ENCODE measurements around the gene MDFI. TPM values are rescaled to one million over a fixed set of nuclear protein-coding genes. Genes with fewer than 3 reads are reported as not detected.

Gene MDFI, protein sequence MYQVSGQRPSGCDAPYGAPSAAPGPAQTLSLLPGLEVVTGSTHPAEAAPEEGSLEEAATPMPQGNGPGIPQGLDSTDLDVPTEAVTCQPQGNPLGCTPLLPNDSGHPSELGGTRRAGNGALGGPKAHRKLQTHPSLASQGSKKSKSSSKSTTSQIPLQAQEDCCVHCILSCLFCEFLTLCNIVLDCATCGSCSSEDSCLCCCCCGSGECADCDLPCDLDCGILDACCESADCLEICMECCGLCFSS
- total RNA-seq = not detected
- not detected for polyA plus RNA-seq (2013, experiment 1 of 2)
- 1.6 TPM for polyA plus RNA-seq (2013, experiment 2 of 2)
- 0 to 0.24 (median 0) reads per million in 172 experiments for total RNA-seq

DNA sequence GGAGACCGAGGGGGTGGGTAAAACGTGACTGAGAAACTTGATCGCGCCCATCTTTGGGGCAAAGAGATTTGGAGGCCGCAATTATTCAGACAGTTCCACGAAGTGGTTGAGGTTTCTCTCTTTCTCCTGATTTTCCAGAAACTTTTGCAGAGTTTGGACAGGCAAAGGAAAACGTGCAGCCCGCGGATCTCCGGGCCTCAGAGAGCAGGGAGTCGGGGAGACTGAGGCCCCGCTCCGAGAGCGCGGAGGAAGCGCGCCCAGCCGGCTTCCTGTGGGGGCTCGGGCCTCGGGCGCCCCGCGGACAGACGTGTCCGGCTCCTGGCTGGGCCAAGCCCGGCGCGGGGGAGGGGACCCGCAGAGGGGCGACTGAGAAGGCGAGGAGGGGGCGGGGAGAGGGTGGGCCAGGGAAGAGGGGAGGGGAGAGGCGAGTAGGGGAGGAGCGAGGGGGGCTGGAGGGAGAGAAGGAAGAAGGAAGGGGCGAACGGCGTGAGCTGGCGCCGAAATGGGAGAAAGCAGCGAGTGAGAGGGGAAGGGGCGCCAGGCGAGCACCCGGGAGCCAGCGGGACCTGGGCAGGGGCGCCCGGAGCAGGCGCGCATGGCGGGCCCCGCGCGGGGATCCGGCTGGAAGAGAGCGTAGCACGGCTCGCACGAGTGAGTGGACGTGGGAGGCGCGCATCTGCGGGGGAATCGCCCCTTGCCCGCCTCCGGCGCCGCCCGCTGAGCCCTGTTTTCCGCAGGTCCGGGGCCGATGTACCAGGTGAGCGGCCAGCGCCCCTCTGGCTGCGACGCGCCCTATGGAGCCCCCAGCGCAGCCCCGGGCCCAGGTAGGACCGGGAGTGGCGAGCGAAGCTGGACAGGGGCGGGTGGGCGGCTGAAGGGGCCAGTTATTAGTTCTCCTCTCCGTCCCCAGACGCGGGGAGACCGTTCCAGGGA is at the start of gene MDFI:
MDFI (plus strand) TSS at position 467 of the 933 bp plus-strand sequence; CDS start at position 749, 282 bp downstream.
- TF ChIP-seq, protein P1, sequence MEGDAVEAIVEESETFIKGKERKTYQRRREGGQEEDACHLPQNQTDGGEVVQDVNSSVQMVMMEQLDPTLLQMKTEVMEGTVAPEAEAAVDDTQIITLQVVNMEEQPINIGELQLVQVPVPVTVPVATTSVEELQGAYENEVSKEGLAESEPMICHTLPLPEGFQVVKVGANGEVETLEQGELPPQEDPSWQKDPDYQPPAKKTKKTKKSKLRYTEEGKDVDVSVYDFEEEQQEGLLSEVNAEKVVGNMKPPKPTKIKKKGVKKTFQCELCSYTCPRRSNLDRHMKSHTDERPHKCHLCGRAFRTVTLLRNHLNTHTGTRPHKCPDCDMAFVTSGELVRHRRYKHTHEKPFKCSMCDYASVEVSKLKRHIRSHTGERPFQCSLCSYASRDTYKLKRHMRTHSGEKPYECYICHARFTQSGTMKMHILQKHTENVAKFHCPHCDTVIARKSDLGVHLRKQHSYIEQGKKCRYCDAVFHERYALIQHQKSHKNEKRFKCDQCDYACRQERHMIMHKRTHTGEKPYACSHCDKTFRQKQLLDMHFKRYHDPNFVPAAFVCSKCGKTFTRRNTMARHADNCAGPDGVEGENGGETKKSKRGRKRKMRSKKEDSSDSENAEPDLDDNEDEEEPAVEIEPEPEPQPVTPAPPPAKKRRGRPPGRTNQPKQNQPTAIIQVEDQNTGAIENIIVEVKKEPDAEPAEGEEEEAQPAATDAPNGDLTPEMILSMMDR (IDR thresholded peaks at IDR 0.05) = no peak
- no peak within 1 kb of the TSS for H3K27ac Mint-ChIP-seq
- peaks cover 67% of the 10 kb centered on the region for H3K27me3 Mint-ChIP-seq
- Histone ChIP-seq H3K9me3 (ENCODE audit: control insufficient read depth in 1 of 2, insufficient read depth in 1 of 2, low read length in 2 of 2) (peaks cover 0 to 10% of the 10 kb centered on the region in 2 experiments), H3K36me3 (ENCODE audit: insufficient read depth, low read length) (no peaks in the 10 kb centered on the region), H3K4me1 (ENCODE audit: insufficient read depth, low read length) (peaks cover 15% of the 10 kb centered on the region), H3K27ac (ENCODE audit: low read depth in 1 of 2, low read length in 2 of 2) (no peak within 1 kb of the TSS), H3K27me3 (ENCODE audit: control insufficient read depth in 1 of 2, insufficient read depth in 2 of 2, low read length in 2 of 2) (peaks cover 22 to 60% of the 10 kb centered on the region in 2 experiments), H3K4me3 (ENCODE audit: low read length) (no peak within 1 kb of the TSS)
- peaks cover 13% of the 10 kb centered on the region for H3K4me1 Mint-ChIP-seq (ENCODE audit: low read depth)
- CTCF ChIA-PET = no interaction called here
- peak within 1 kb of the TSS; percentile 71 for H3K4me3 Mint-ChIP-seq
- H3K9me3 Mint-ChIP-seq = no peaks in the 10 kb centered on the region
- POLR2A ChIA-PET = no interaction called here
- H3K36me3 Mint-ChIP-seq (ENCODE audit: low read depth) = no peaks in the 10 kb centered on the region
- intact Hi-C loops (cut with DNase I, micrococcal nuclease) = no loop called here
- DNase-seq = no peak
- no peak for ATAC-seq (ENCODE audit: poor library complexity)

DNA sequence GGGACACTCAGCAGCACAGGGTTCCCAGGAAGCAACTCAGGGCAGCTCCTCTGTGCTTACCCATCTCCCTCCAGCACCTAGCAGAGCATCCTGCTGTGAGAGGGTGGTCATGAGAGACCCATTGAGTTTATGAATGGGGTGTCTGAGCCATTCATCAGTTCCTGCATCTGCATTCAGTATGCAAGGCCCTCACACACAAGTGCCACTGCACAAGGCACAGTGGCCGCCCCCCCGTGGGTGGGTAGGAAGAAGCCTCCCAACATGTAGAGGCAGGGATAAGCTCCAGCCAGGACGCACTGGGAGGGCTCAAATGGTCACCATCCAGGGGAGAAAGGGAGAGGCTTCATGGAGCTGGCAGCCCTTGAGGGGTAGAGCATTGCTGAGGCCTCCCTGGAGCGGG is 49.0 kb upstream of the MDFI start:
- Histone ChIP-seq H3K4me3 (ENCODE audit: low read length) (no peak overlapping the region), H3K4me1 (ENCODE audit: insufficient read depth, low read length) (peaks cover 5% of the 10 kb centered on the region), H3K36me3 (ENCODE audit: insufficient read depth, low read length) (peaks cover 8% of the 10 kb centered on the region), H3K9me3 (ENCODE audit: control insufficient read depth in 1 of 2, insufficient read depth in 1 of 2, low read length in 2 of 2) (no peaks in the 10 kb centered on the region), H3K27me3 (ENCODE audit: control insufficient read depth in 1 of 2, insufficient read depth in 2 of 2, low read length in 2 of 2) (no peaks in the 10 kb centered on the region), H3K27ac (ENCODE audit: low read depth in 1 of 2, low read length in 2 of 2) (no peak overlapping the region)
- intact Hi-C loops (cut with DNase I, micrococcal nuclease) = no loop called here
- no peak for DNase-seq
- no peaks in the 10 kb centered on the region for H3K9me3 Mint-ChIP-seq
- H3K27me3 Mint-ChIP-seq = no peaks in the 10 kb centered on the region
- no peak for ATAC-seq (ENCODE audit: poor library complexity)
- TF ChIP-seq, protein P1 (IDR thresholded peaks at IDR 0.05) = no peak
- peaks cover 10% of the 10 kb centered on the region for H3K36me3 Mint-ChIP-seq (ENCODE audit: low read depth)
- H3K4me3 Mint-ChIP-seq = no peak overlapping the region
- POLR2A ChIA-PET = no interaction called here
- H3K27ac Mint-ChIP-seq = no peak overlapping the region
- CTCF ChIA-PET = no interaction called here
- no peaks in the 10 kb centered on the region for H3K4me1 Mint-ChIP-seq (ENCODE audit: low read depth)

DNA sequence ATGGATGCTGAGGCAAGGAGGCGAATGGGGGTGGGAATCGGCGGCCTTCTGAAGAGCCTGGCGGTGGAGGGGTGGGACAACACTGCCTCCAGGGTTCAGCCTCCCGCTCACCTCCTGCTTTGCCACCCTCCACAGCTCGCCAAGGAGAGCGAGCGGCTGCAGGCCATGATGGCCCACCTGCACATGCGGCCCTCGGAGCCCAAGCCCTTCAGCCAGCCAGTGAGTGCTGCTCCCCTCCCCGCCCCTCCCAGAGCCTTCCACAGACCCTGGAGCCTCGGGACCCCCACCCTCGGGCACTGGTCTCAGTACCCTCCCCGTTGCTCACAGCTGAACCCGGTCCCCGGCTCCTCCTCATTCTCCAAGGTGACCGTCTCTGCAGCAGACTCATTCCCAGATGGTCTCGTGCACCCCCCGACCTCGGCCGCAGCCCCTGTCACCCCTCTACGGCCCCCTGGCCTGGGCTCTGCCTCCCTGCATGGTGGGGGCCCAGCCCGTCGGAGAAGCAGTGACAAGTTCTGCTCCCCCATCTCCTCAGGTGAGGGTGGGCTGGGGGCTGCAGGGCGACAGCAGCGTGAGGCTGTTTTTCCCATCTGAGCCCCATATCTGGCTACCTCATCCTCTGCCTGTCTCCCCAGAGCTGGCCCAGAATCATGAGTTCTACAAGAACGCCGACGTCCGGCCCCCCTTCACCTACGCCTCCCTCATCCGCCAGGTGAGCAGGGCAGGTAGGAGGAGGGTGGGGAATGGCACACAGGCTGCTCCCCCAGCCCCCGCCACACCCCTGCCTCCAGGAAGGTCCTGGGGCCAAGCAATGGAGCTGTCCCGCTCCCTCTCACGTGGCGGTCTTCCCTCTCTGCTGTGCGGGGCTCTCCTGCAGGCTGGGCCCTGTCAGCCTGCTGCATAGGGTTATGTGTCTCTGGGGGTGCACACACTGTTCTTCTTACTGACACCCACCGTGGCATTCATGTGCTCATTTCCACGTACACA is 48.3 kb upstream of the MDFI start:
- no peaks in the 10 kb centered on the region for H3K9me3 Mint-ChIP-seq
- Histone ChIP-seq H3K9me3 (ENCODE audit: control insufficient read depth in 1 of 2, insufficient read depth in 1 of 2, low read length in 2 of 2) (no peaks in the 10 kb centered on the region), H3K4me1 (ENCODE audit: insufficient read depth, low read length) (peaks cover 5% of the 10 kb centered on the region), H3K4me3 (ENCODE audit: low read length) (no peak overlapping the region), H3K27me3 (ENCODE audit: control insufficient read depth in 1 of 2, insufficient read depth in 2 of 2, low read length in 2 of 2) (no peaks in the 10 kb centered on the region), H3K27ac (ENCODE audit: low read depth in 1 of 2, low read length in 2 of 2) (no peak overlapping the region), H3K36me3 (ENCODE audit: insufficient read depth, low read length) (peaks cover 3% of the 10 kb centered on the region)
- ChIA-PET CTCF (no interaction called here), POLR2A (no interaction called here)
- TF ChIP-seq, protein P1 (IDR thresholded peaks at IDR 0.05) = no peak
- ATAC-seq (ENCODE audit: poor library complexity) (no peak), DNase-seq (no peak)
- no peaks in the 10 kb centered on the region for H3K4me1 Mint-ChIP-seq (ENCODE audit: low read depth)
- no peaks in the 10 kb centered on the region for H3K27me3 Mint-ChIP-seq
- H3K27ac Mint-ChIP-seq = no peak overlapping the region
- no peak overlapping the region for H3K4me3 Mint-ChIP-seq
- peaks cover 10% of the 10 kb centered on the region for H3K36me3 Mint-ChIP-seq (ENCODE audit: low read depth)
- intact Hi-C loops (cut with DNase I, micrococcal nuclease) = loop anchor here in 1 of 2 experiments (5.0 kb wide), 1 partner anchor 43 kb away; the partner anchor contains the start of gene FOXP4

Data from CD4-positive, alpha-beta T cell (primary cell).